PFSK-1 (cell line): ENCODE measurements around the gene IQCE.

Experiments used
- FOXP2 ChIP-seq: optimal IDR thresholded peaks from 2 replicates; pipeline ENCODE3; 2011; ENCODE audit warnings: borderline replicate concordance, control low read depth, inconsistent platforms; ENCODE audit not compliant: insufficient read depth; ENCODE audit errors: extremely low read length, extremely low read depth
- POLR2AphosphoS5 ChIP-seq: IDR thresholded peaks from 2 replicates; pipeline ENCODE4 v1.6.1; 2012; ENCODE audit warnings: low read depth, mild to moderate bottlenecking, control low read depth, low read length, moderate library complexity
- SIN3A ChIP-seq: IDR thresholded peaks from 2 replicates; pipeline ENCODE4 v1.6.1; 2012; ENCODE audit warnings: mild to moderate bottlenecking, low read length, moderate library complexity, borderline replicate concordance; ENCODE audit not compliant: insufficient read depth
- TAF1 ChIP-seq: IDR thresholded peaks from 2 replicates; pipeline ENCODE4 v1.6.1; 2012; ENCODE audit warnings: low read length, control low read depth, borderline replicate concordance; ENCODE audit not compliant: insufficient read depth
- TF ChIP-seq, protein P1 (sequence below), 2 experiments: IDR thresholded peaks; 2 replicates each; pipeline versions ENCODE4 v1.6.1 to v1.8.0; 2011 to 2012; ENCODE audit warnings: low read depth in 2 of 2, low read length in 2 of 2, control low read depth in 1 of 2, inconsistent platforms in 1 of 2, mild to moderate bottlenecking in 1 of 2, moderate library complexity in 1 of 2; ENCODE audit not compliant: insufficient read depth in 1 of 2

Gene IQCE

DNA sequence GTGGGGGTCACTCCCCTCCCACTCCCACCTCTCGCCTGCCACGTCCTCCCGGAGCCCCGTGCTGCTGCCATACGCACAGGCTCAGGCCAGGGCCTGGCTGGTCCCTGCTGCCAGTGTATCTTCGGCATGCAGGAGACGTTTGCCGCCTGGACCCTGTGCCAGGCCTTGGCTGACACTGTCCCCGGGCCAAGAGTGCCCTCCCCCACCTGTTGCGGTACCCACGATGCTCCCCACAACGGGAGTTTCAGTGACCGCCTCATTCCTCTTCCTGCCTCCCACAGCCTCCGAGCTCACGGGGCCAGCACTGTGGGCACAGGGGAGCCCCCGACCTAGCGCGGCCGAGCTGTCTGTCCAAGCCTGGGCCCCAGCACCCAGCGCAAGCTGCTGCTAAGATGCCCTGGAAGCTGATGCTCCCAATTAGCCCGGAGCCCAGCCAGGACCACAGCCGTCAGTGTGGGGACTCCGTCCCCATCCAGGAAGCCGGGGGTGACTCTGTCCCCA lies 80.5 kb downstream of the IQCE start:
- TF ChIP-seq, protein P1, sequence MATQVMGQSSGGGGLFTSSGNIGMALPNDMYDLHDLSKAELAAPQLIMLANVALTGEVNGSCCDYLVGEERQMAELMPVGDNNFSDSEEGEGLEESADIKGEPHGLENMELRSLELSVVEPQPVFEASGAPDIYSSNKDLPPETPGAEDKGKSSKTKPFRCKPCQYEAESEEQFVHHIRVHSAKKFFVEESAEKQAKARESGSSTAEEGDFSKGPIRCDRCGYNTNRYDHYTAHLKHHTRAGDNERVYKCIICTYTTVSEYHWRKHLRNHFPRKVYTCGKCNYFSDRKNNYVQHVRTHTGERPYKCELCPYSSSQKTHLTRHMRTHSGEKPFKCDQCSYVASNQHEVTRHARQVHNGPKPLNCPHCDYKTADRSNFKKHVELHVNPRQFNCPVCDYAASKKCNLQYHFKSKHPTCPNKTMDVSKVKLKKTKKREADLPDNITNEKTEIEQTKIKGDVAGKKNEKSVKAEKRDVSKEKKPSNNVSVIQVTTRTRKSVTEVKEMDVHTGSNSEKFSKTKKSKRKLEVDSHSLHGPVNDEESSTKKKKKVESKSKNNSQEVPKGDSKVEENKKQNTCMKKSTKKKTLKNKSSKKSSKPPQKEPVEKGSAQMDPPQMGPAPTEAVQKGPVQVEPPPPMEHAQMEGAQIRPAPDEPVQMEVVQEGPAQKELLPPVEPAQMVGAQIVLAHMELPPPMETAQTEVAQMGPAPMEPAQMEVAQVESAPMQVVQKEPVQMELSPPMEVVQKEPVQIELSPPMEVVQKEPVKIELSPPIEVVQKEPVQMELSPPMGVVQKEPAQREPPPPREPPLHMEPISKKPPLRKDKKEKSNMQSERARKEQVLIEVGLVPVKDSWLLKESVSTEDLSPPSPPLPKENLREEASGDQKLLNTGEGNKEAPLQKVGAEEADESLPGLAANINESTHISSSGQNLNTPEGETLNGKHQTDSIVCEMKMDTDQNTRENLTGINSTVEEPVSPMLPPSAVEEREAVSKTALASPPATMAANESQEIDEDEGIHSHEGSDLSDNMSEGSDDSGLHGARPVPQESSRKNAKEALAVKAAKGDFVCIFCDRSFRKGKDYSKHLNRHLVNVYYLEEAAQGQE (IDR thresholded peaks at IDR 0.05; ENCODE audit: insufficient read depth in 1 of 2, low read depth in 2 of 2, low read length in 2 of 2), result no peak
- no peak for TF ChIP-seq FOXP2
- no peak for TF ChIP-seq SIN3A
- TF ChIP-seq POLR2AphosphoS5, result no peak
- TF ChIP-seq TAF1, result no peak

DNA sequence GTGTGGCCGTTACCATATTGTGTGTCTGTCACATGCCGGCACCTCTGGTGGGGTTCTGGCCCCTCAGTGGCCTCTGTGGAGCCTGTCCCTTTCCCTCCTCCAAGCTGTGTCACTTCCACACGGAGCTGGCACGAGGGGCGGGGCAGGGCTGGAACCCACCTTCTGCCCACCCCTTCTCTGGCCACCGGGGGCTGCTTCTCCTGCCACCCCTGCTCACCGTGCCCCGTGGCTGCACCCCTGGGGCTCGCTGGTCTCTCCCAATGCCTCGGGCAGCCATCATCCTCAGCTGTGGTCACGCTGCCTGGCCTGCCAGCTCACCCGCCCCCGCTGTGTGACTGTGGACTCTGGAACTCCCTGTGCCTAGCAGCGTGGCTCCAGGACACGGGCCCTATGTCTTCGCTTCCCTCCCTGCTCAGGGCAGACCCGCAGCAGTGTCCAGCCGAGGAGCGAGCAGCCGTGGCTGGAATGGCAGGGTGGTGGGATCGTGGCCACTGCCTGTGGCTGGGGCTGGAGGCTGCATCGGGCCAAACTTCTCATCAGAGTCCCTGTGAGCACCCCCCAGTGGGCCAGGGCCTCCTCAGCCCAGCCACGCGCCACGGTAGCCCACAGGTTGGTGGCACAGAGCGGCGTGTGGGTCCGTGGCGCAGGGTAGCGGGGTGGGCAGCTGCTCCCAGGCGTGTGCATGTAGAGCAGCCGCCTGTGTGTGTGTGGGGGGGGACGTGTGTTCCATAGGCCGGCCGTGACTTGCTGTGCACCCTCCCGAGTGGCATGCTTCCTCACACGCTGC lies 81.1 kb downstream of the IQCE start:
- TF ChIP-seq POLR2AphosphoS5, result no peak
- no peak for TF ChIP-seq TAF1
- TF ChIP-seq FOXP2, result no peak

DNA sequence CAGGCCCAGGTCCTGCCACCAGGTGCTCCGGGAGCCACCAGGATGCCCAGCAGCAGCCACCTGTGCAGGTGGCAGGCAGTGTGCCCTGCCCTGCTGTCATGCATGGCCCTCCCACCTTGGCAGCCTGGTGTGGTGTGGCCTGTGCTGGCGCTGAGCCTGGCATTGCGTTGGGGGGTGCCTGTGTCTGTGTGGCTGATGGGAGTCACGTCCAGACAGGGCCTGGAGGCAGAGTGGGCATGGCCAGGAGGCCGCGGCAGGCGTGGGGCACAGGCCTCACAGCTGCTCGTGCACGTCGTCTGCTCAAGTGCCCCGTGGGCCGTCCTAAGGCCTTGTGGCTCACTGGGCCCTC lies 81.7 kb downstream of the IQCE start:
- TF ChIP-seq SIN3A (no peak), FOXP2 (no peak), POLR2AphosphoS5 (no peak), TAF1 (no peak)
- TF ChIP-seq, protein P1 (IDR thresholded peaks at IDR 0.05; ENCODE audit: insufficient read depth in 1 of 2, low read depth in 2 of 2, low read length in 2 of 2), result no peak

DNA sequence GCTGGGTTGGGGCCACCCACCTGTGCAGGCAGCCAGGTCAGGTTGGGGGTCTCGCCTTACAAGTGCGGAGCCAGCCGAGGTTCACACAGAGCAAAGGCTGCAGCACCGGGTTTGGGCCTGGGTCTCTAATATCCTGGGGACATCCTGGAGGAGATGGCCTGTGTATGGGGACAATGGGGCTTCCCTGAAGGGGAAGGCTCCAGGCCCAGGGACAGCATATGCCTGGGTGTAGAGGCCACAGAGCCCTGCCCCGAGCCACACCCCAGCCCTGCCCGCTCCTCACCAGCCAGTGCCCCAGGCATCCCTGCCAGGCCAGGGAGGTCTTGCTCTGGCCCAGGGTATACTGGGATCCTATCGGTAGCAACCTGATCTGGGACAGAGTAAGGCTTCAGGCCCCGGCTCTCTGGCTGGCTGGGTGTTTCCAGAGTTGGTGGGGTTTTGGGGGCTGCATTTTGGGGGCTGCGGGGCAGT lies 82.1 kb downstream of the IQCE start:
- TF ChIP-seq FOXP2 (no peak), SIN3A (no peak), POLR2AphosphoS5 (no peak), TAF1 (no peak)
- TF ChIP-seq, protein P1 (IDR thresholded peaks at IDR 0.05; ENCODE audit: insufficient read depth in 1 of 2, low read depth in 2 of 2, low read length in 2 of 2), result no peak

DNA sequence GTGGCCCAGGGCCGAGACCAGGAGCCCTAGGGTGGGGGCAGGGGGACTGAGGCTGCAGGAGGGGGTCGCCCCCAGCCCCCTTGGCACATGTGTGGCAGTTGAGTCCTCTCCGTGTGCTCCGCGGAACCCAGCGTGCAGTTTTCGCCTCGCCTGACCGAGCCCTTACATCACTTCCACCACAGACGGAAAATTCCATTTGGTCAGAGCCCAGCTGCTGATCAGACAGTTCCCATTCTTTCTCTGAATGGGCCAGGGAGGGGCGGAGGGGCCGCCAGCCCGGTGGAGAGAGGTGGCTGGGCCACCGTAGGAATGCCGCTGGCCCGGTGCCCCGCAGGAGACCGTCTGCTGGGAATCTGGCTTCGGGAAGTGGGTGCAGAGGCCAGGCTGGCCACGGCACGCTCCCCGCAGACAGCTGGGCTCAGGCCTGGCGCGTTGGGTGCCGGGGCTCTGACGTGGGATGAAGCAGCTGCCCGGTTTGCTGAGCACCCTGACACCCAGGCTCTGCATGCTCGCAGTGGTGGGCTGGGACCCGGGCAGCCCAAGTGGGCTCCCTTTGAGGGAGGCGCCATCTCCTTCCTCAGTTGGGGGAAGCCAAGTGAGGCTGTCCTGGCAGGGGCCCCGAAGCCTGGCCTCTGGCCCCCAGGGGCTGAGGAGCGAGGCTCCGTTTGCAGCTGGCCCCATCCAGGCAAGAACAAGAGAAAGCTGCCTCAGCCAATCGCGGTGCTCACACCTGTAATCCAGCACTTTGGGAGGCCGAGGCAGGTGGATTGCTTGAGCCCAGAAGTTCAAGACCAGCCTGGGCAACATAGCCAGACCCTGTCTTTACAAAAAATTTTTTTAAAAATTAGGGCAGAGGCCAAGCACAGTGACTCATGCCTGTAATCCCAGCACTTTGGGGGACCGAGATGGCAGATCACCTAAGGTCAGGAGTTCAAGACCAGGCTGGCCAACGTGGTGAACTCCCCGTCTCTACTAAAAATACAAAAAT lies 82.9 kb downstream of the IQCE start:
- peak; percentile 37; the same call in 1 of the 2 replicates for TF ChIP-seq POLR2AphosphoS5
- no peak for TF ChIP-seq FOXP2
